Astrocyte of the cerebellum (primary cell): ENCODE results near the gene SLC66A2.
A peak's percentile ranks its signal among the peaks of the same experiment; 100 is the strongest.
"Not testable (repeated sequence)": the region's sequence is repeated elsewhere in the genome, so short reads cannot be mapped to it uniquely, and the experiment has no call there.

Experiments
- DNase-seq: peaks from one replicate; pipeline ENCODE4 v3.0.0-alpha.2; 2011; ENCODE audit warnings: low read depth
- H3K4me3 ChIP-seq: 2 replicates; pipeline ENCODE4 v1.5.1; 2011; ENCODE audit warnings: mild to moderate bottlenecking, low read depth, low read length, moderate library complexity
- CTCF ChIP-seq: IDR thresholded peaks from 2 replicates; pipeline ENCODE4 v1.5.1; 2012; ENCODE audit warnings: low read length, low read depth, moderate library complexity, mild to moderate bottlenecking; ENCODE audit errors: missing control alignments
- in situ Hi-C: cut with HindIII; loops from 2 replicates; pipeline ENCODE4 v1.10.0; 2017; ENCODE audit warnings: low sequenced_read_pairs

SLC66A2 gene

GRCh38 chr18:79951545-79952455, at the start of gene SLC66A2:
TSS of gene SLC66A2 (minus strand) at chr18:79951653. CDS start at chr18:79950926, 727 bp downstream.
- peak; percentile 4 for TF ChIP-seq CTCF
- in situ Hi-C loops = no loop called here

DNA sequence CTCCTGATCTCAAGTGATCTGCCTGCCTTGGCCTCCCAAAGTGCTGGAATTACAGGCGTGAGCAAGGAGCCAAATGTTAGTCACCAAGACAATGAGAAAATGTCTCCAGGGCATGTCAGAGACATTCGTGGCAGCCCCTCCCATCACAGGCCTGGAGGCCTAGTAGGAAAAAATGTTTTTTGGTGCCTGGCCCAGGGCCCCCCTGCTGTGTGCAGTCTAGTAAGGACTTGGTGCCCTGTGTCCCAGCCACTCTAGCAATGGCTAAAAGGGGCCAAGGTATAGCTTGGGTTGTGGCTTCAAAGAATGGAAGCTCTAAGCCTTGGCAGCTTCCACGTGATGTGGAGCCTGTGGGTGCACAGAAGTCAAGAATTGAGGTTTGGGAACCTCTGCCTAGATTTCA, 49.4 kb upstream of the SLC66A2 start:
- H3K4me3 ChIP-seq = no peak overlapping the region
- no peak for DNase-seq
- TF ChIP-seq CTCF = no peak
- in situ Hi-C loops = no loop called here

More at GRCh38 chr18:79951545-79952455, at the start of gene SLC66A2:
- DNase-seq = peak; percentile 40
- peak within 1 kb of the TSS; percentile 67 for H3K4me3 ChIP-seq

DNA sequence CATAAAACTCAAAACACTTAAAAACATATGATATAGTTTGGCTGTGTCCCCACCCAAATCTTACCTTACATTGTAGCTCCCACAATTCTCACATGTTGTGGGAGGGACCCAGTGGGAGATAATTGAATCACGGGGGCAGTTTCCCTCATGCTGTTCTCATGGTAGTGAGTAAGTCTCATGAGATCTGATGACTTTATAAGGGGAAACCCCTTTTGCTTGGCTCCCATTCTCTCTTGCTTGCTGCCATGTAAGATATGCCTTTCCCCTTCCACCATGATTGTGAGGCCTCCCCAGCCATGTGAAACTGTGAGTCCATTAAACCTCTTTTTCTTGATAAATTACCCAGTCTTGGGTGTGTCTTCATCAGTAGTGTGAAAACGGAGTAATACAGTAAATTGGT, 48.2 kb upstream of the SLC66A2 start:
- in situ Hi-C loops = not testable (repeated sequence)

GRCh38 chr18:79991494-79991893, 40.0 kb upstream of the SLC66A2 start:
- no peak for DNase-seq
- H3K4me3 ChIP-seq = no peak overlapping the region
- in situ Hi-C loops = no loop called here
- TF ChIP-seq CTCF = no peak

More for the DNA sequence above, 48.2 kb upstream of the SLC66A2 start:
- DNase-seq, H3K4me3 ChIP-seq: not testable (repeated sequence)

GRCh38 chr18:79989195-79989497, 37.7 kb upstream of the SLC66A2 start:
- TF ChIP-seq CTCF = no peak
- no peak for DNase-seq
- peak overlapping the region; percentile 81 for H3K4me3 ChIP-seq
- in situ Hi-C loops = no loop called here

- no peak for TF ChIP-seq CTCF
- peak; percentile 56 for DNase-seq
- in situ Hi-C loops = no loop called here
Observed at GRCh38 chr18:79988451-79989194, 37.2 kb upstream of the SLC66A2 start, which contains the start of gene TXNL4A. TSS of gene TXNL4A (minus strand) at chr18:79988563. CDS start at chr18:79988392, 171 bp downstream.

GRCh38 chr18:79988071-79988450, 36.6 kb upstream of the SLC66A2 start:
- H3K4me3 ChIP-seq = peak overlapping the region; percentile 81
- in situ Hi-C loops = no loop called here
- peak; percentile 46 for TF ChIP-seq CTCF
- no peak for DNase-seq

More at GRCh38 chr18:79988451-79989194, 37.2 kb upstream of the SLC66A2 start, which contains the start of gene TXNL4A:
- H3K4me3 ChIP-seq = peak within 1 kb of the TSS; percentile 81
